Iris pigment epithelial cell (primary cell): ENCODE measurements around the gene EXOC8.
A peak's percentile ranks its signal among the peaks of the same experiment; 100 is the strongest.

Experiments
- DNase-seq: peaks from one replicate; pipeline ENCODE4 v3.0.0-alpha.2; 2011; ENCODE audit warnings: low read depth

EXOC8 gene

GRCh38 chr1:231337472-231338269 lies at the start of gene EXOC8:
TSS of gene EXOC8 (minus strand) at chr1:231337852. CDS start at chr1:231337745, 107 bp downstream.
- DNase-seq = peak; percentile 91

GRCh38 chr1:231386466-231386865 lies 48.8 kb upstream of the EXOC8 start:
- no peak for DNase-seq

- no peak for DNase-seq
Measured at GRCh38 chr1:231385416-231385748, 47.7 kb upstream of the EXOC8 start.

- DNase-seq = no peak
Measured at GRCh38 chr1:231384696-231385415, 47.2 kb upstream of the EXOC8 start.

GRCh38 chr1:231383159-231383860 lies 45.7 kb upstream of the EXOC8 start:
- DNase-seq = no peak

- no peak for DNase-seq
Measured at GRCh38 chr1:231382426-231382825, 44.8 kb upstream of the EXOC8 start.

- DNase-seq = no peak
Measured at GRCh38 chr1:231381729-231382128, 44.1 kb upstream of the EXOC8 start.

GRCh38 chr1:231376875-231377549 lies 39.4 kb upstream of the EXOC8 start:
- peak; percentile 17 for DNase-seq

GRCh38 chr1:231376101-231376500 lies 38.4 kb upstream of the EXOC8 start:
- peak; percentile 22 for DNase-seq

- DNase-seq = no peak
Measured at GRCh38 chr1:231374394-231374793, 36.7 kb upstream of the EXOC8 start.

- no peak for DNase-seq
Measured at GRCh38 chr1:231372501-231372900, 34.8 kb upstream of the EXOC8 start.

- DNase-seq = no peak
Measured at GRCh38 chr1:231369282-231369681, 31.6 kb upstream of the EXOC8 start.

GRCh38 chr1:231364192-231364591 lies 26.5 kb upstream of the EXOC8 start:
- no peak for DNase-seq

GRCh38 chr1:231363624-231364023 lies 26.0 kb upstream of the EXOC8 start:
- no peak for DNase-seq

- no peak for DNase-seq
Measured at GRCh38 chr1:231362325-231362724, 24.7 kb upstream of the EXOC8 start.

- peak; percentile 98 for DNase-seq
Measured at GRCh38 chr1:231359113-231359512, 21.5 kb upstream of the EXOC8 start.

- DNase-seq = peak; percentile 75
Measured at GRCh38 chr1:231357831-231358354, 20.2 kb upstream of the EXOC8 start.

- no peak for DNase-seq
Measured at GRCh38 chr1:231357187-231357772, 19.6 kb upstream of the EXOC8 start.

- no peak for DNase-seq
Measured at GRCh38 chr1:231355171-231355570, 17.5 kb upstream of the EXOC8 start.

GRCh38 chr1:231354330-231355020 lies 16.8 kb upstream of the EXOC8 start:
- DNase-seq = peak; percentile 70

- DNase-seq = no peak
Measured at GRCh38 chr1:231353086-231353485, 15.4 kb upstream of the EXOC8 start.
